Stimulated activated CD4-positive, alpha-beta T cell treated with anti-CD3 and anti-CD28 coated beads, Interleukin-1b, Interleukin-23, amount 100 ng/mL, for 24 hours (primary cell): Measurements from ENCODE around the gene CERK.
A peak's percentile ranks its signal among the peaks of the same experiment; 100 is the strongest.
"Not testable (repeated sequence)": the region's sequence is repeated elsewhere in the genome, so short reads cannot be mapped to it uniquely, and the experiment has no call there.

Source experiments
- DNase-seq, 4 experiments: peaks; one replicate each; pipeline ENCODE4 v3.0.0-alpha.2; 2020; ENCODE audit warnings: low read depth in 4 of 4, low spot score in 1 of 4

The CERK gene

GRCh38 chr22:46749682-46750529, 11.9 kb upstream of the CERK start:
- no peak for DNase-seq

GRCh38 chr22:46748908-46749675, 11.0 kb upstream of the CERK start:
- no peak for DNase-seq

- no peak for DNase-seq
Observed at GRCh38 chr22:46748206-46748907, 10.3 kb upstream of the CERK start.

DNA sequence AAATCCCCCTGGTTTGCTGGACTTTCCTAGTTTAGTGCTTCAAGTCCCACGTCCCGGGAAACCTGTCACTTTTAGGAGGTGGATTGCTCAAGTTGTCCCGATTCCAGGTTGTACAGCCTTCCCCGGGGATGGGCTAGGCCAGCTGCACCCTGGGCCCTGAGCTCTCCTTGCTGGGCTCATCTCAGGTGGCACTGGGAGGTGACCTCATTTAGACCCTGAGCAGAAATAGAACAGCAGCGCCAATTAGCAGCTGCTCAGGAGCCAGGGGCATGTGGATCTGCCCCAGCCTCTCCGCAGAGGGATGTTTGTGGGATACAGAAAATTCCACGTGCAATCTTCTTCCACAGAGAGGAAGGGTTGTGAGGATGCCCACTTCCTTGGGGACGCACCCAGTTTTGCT, 9.6 kb upstream of the CERK start:
- no peak for DNase-seq

DNA sequence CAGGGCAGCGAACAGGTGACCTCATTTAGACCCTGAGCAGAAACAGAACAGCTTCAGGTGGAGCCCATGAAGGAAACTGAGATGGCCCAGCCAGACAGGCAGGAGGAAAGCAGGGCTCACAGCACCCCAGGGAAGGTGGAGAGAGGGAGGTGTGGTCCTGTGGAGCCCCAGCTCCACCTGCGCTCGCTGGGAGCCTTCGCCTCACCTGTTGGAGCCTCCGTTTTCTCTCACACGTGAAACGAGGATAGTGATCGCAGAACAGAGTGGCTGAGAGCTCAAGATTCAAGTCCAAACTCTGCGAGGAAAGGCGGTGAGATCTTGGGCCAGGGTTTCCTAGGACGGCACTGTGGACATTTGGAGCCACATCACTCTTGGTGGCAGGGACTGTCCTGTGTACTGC, 8.6 kb upstream of the CERK start:
- DNase-seq, result no peak

DNA sequence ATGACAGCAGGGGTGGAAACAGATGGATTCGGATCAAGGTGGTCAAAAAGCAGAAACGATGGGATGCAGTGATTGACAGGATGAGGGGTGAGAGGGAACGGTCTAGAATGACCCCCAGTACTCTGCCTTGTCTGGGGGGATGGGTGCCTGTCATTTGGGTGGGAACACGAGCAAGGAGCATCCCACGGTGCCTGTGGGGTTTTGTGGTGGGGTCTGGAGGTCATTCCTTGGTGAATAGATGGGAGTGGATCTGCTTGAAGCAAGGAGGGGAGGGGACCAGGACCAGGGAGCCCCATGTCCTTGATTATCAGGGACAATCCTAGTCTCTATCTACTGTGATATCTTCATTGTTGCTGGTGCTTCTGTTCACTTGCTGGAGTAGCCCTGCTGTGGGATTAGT, 8.1 kb upstream of the CERK start:
- DNase-seq, result no peak

DNA sequence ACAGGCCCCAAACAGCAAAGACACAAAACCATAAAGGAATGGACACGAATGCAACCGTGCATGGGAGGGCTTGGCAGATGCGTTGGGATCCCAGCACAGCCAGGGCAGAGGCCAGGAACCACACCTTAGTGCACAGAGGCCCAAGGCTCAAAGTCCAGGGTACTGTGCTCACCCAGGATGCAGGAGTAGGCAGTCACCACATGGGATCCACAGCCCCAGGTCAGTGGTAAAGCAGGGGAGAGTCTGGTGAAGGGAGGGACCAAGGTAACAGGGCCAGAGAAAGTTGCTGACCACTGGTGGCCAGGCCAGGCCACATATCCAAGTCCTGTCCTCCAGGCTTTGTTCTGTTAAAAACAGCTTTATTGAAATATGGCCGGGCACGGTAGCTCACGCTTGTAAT, 6.5 kb upstream of the CERK start:
- no peak for DNase-seq

DNA sequence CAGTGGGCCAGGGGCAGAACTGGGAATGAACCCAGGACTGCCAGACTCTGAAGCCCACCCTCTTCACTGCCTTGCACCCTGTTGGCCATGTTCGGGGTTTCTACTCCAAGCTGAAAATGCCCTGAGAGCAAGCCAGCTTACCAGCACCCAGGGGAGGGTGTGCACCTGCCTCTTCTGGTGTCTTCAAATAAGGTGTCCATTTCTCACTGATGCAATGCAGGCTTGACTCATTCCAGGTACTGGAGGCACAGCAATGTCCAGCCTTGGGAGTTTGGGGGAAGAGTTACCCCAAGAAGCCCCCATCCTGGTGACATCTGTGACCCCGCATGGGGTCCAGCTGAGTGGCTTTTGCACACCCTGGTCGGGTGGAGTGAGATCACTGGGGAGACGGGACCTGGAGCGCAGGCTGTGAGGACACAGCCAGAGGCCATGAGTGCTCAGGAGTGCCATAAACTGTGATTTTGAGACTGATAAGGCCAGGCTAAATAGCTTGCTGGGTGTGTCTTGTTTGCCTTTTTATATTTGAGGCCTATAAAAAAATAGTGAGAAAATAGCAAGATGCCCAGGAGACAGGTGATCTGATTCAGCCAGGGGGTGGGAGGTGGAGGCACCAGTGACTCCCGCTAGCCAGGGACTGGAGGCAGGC, 4.6 kb upstream of the CERK start:
- no peak for DNase-seq

- DNase-seq, result no peak
Observed at GRCh38 chr22:46741974-46742519, 4.0 kb upstream of the CERK start.

GRCh38 chr22:46740910-46741780, 3.1 kb upstream of the CERK start:
- DNase-seq, result no peak

DNA sequence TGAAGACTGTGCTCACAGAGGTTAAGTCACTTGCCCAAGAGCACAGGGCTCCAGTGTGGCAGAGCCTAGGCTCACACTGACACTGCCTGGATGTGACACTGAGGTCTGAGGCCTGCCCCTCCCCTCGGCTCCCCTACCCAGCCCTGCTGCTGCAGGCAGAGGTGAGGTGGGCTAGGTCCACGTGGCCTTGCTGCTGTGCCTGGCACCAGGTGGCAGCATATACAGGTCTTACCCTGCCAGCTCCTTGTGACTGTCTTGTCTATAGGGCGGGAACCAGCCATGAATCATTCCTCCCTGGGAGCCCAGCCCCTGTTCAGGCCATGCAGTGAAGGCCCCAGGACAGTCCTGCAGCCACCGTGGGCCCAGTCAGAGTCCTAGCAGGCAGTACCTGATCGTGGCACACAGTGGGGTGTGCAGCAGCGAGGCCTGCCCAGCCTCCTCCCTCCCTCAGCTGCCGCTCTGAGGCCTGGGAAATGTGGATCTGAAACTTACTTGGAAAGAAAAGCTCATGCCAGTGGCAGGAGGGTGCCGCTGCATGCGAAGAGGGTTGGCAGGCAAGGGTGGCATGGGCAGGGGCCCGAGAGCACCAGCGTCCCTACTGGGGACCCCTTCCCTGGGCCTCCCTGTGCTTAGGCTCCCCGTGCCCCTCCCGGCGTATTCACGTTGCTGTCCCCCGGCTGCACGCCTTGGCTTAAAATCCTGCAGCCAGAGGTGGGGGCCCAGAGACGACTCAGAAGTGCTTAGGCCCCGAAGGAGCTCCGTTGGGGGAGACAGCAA, 1.2 kb upstream of the CERK start:
- no peak for DNase-seq

- no peak for DNase-seq
Observed at GRCh38 chr22:46738647-46739093, 618 bp upstream of the CERK start.

DNA sequence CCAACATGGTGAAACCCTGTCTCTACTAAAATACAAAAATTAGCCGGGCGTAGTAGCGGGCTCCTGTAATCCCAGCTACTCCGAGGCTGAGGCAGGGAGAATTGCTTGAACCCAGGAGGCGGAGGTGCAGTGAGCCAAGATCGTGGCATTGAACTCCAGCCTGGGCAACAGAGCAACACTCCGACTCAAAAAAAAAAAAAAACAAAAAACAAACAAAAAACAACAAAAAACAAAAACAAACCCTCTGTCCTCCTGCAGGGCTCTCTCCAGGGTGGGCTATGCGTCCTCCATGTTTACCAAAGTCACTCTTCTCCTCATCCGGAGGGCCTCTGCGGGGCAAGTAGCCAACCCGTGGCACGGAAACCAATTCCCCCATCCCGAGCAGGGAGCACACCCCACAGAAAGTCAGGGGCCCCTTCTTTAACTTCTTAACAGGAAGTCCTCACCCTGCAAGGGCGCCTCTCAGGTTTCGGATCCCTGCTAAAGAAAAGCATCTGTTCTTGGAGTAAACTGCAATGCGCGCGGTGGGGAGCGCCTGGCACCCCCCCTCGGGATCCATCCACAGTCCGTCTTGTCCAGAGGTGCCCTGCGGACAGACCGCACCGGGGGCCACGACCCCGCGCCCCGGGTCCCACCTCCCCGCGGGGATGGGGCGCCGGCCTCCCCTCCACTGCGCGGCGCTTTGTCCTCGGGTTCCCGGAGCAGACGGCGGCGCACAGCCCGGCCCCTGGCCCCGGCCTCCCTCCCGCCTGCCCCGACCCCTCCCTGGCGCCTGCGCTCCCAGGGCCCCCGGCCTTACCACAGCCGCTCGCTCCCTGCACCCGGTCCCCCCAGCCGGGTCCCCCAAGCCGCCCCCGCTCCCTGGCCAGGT, 712 bp downstream of the CERK start:
- DNase-seq, result peak in 2 of 4 experiments; percentile 25 to 38

GRCh38 chr22:46736705-46737104, 1.3 kb downstream of the CERK start:
- no peak for DNase-seq

GRCh38 chr22:46735747-46736608, 2.1 kb downstream of the CERK start:
- DNase-seq, result no peak

DNA sequence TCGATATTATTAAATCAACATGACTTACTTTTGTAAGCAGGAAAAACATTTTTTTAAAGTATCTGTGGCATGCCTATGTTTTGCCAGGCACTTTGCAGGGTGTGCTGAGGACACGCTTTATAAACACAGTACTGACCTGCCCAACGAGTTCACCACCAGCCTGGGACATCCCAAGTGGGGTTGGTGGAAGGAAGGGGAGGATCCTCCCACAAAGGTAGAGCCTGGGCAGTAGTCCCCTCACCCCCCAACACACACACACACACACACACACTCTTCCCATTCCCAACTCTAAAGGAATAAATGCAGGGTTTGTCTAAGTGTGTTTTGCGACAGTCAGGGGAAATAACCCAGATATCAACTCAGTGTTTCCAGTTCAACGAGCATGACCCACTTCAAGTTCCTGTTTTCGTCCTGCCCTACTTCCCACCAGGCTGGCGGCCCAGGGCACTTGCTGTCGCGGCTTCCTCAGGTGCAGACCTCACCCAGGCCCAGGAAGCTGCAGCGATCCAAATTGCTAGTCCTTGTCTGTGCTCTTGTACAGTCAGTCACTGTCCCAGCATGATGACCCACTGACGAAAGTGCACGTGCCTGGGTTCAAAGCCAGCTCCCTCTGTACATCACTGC, 3.1 kb downstream of the CERK start:
- DNase-seq, result peak in 2 of 4 experiments; percentile 26 to 31

- DNase-seq, result not testable (repeated sequence)
Observed at GRCh38 chr22:46734213-46734722, 3.8 kb downstream of the CERK start.
